Body of pancreas (tissue), 4 donors: ENCODE measurements around the gene RPS6KA3.

ENCODE experiments used
- POLR2A ChIP-seq, 3 donors: fragments of 450-650 bp; IDR thresholded peaks; one replicate each; pipeline ENCODE4 v1.6.1; 2016; ENCODE audit warnings: antibody characterized with exemption in 3 of 3, mild to moderate bottlenecking in 2 of 3
- TF ChIP-seq, protein P1 (sequence below), 7 experiments: fragments of 450-650 bp in 4 of 7; fragments of 200-600 bp in 3 of 7; sonication (generic) in 3 of 7; IDR thresholded peaks; one replicate each; pipeline ENCODE4 v1.5.1; 2016 to 2019; ENCODE audit warnings: antibody characterized with exemption in 7 of 7

GRCh38 chrX:20225488-20225833 lies 41.2 kb downstream of the RPS6KA3 start:
- TF ChIP-seq POLR2A (IDR thresholded peaks at IDR 0.05), result no peak
- TF ChIP-seq, protein P1, sequence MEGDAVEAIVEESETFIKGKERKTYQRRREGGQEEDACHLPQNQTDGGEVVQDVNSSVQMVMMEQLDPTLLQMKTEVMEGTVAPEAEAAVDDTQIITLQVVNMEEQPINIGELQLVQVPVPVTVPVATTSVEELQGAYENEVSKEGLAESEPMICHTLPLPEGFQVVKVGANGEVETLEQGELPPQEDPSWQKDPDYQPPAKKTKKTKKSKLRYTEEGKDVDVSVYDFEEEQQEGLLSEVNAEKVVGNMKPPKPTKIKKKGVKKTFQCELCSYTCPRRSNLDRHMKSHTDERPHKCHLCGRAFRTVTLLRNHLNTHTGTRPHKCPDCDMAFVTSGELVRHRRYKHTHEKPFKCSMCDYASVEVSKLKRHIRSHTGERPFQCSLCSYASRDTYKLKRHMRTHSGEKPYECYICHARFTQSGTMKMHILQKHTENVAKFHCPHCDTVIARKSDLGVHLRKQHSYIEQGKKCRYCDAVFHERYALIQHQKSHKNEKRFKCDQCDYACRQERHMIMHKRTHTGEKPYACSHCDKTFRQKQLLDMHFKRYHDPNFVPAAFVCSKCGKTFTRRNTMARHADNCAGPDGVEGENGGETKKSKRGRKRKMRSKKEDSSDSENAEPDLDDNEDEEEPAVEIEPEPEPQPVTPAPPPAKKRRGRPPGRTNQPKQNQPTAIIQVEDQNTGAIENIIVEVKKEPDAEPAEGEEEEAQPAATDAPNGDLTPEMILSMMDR (IDR thresholded peaks at IDR 0.05), result no peak
